HepG2 (cell line): Measurements from ENCODE around the gene SETD7. TPM values are rescaled to one million over a fixed set of nuclear protein-coding genes. Genes with fewer than 3 reads are reported as not detected.

Source experiments
- ATAC-seq: fragments of 200-7000 bp; cut with Tn5 transposase; 3 replicates; pipeline ENCODE4 v1.9.1; 2020; ENCODE audit warnings: mild to moderate bottlenecking, moderate library complexity
- BruUV-seq: library from RNA; stranded (reverse); fragments of 400-500 nt; replicated peaks from 2 replicates; lab custom pipeline; 2021; lab: Mats Ljungman, UMichigan
- CTCF ChIA-PET: fragments of 300-600 bp; formaldehyde crosslinking; extraction: SDS; loops from one replicate; lab custom pipeline; 2021; ENCODE audit warnings: low total read pairs, inconsistent platforms, low intra/inter-chr PET ratio; lab: Yijun Ruan, JAX
- POLR2A ChIA-PET: fragments of 350-600 bp; sonication (Branson Sonifier 250); formaldehyde crosslinking; loops from one replicate; lab custom pipeline; 2020; ENCODE audit warnings: antibody characterized with exemption, inconsistent platforms; lab: Yijun Ruan, JAX
- DNase-seq: peaks from one replicate; pipeline ENCODE4 v3.0.0-alpha.2; 2015; ENCODE audit warnings: low spot score
- FAIRE-seq: peaks from 3 replicates; lab custom pipeline; 2011; peaks lifted over from hg19 to GRCh38; lab: Jason Lieb, UNC
- H2AFZ ChIP-seq: one replicate; pipeline ENCODE4 v1.6.1; 2011; ENCODE audit warnings: low read length, inconsistent platforms
- H3K27ac ChIP-seq: fragments of 300-600 bp; 3 replicates; pipeline ENCODE4 v1.8.0; 2011; ENCODE audit warnings: mixed run types, mild to moderate bottlenecking, mixed read lengths, low read length, inconsistent platforms; ENCODE audit not compliant: insufficient read depth; ENCODE audit errors: extremely low read length
- H3K27me3 ChIP-seq, 2 experiments: fragments of 200-600 bp in 1 of 2; 2 replicates in 1 of 2; 3 replicates in 1 of 2; pipeline versions ENCODE4 v1.6.0 to v1.8.0; 2011; ENCODE audit warnings: low read length in 2 of 2, mild to moderate bottlenecking in 2 of 2, moderate library complexity in 2 of 2, inconsistent platforms in 1 of 2; ENCODE audit not compliant: insufficient read depth in 2 of 2, control insufficient read depth in 1 of 2
- H3K36me3 ChIP-seq, 2 experiments: fragments of 200-600 bp in 1 of 2; replicated peaks in 1 of 2; 2 replicates in 1 of 2; 3 replicates in 1 of 2; pipeline versions ENCODE4 v1.5.1 to v1.8.0; 2011; ENCODE audit warnings: low read length in 2 of 2, inconsistent platforms in 1 of 2; ENCODE audit not compliant: insufficient read depth in 2 of 2, control insufficient read depth in 1 of 2
- H3K4me1 ChIP-seq: 2 replicates; pipeline ENCODE4 v1.5.1; 2012; ENCODE audit warnings: low read length, inconsistent platforms; ENCODE audit not compliant: insufficient read depth
- H3K4me2 ChIP-seq: 2 replicates; pipeline ENCODE4 v1.6.0; 2011; ENCODE audit warnings: low read depth, low read length, inconsistent platforms
- H3K4me3 ChIP-seq, 3 experiments: fragments of 200-600 bp in 1 of 3; sonication (generic), shearing (Covaris generic) in 1 of 3; replicated peaks in 1 of 3; 2 replicates each; pipeline ENCODE4 v1.5.1; 2011 to 2016; ENCODE audit warnings: low read length in 3 of 3, inconsistent platforms in 2 of 3, low read depth in 2 of 3, mild to moderate bottlenecking in 2 of 3, control low read depth in 1 of 3, mixed read lengths in 1 of 3; ENCODE audit not compliant: insufficient read depth in 1 of 3
- H3K79me2 ChIP-seq: one replicate; pipeline ENCODE4 v1.6.1; 2011; ENCODE audit warnings: low read length, inconsistent platforms; ENCODE audit not compliant: insufficient read depth
- H3K9ac ChIP-seq: 2 replicates; pipeline ENCODE4 v1.6.0; 2011; ENCODE audit warnings: mild to moderate bottlenecking, low read depth, low read length, inconsistent platforms; ENCODE audit not compliant: insufficient read depth
- H3K9me3 ChIP-seq: 2 replicates; pipeline ENCODE4 v1.5.1; 2012; ENCODE audit warnings: mild to moderate bottlenecking, low read length
- H4K20me1 ChIP-seq: 2 replicates; pipeline ENCODE4 v1.6.0; 2011; ENCODE audit warnings: inconsistent platforms, mild to moderate bottlenecking, low read length, moderate library complexity; ENCODE audit not compliant: insufficient read depth
- ATF7 ChIP-seq, 2 experiments: fragments of 450-650 bp in 1 of 2; sonication (generic) in 1 of 2; formaldehyde crosslinking in 1 of 2; IDR thresholded peaks; 2 replicates each; pipeline versions ENCODE4 v1.4.0 to v1.6.1; 2016 to 2020; ENCODE audit warnings: antibody characterized with exemption in 1 of 2, mild to moderate bottlenecking in 1 of 2, missing genetic modification reagents in 1 of 2
- BRD4 ChIP-seq: sonication (generic); formaldehyde crosslinking; IDR thresholded peaks from 2 replicates; pipeline ENCODE4 v1.4.0; 2020; ENCODE audit warnings: missing genetic modification reagents
- CREB1 ChIP-seq, 2 experiments: fragments of 450-650 bp in 1 of 2; IDR thresholded peaks; 2 replicates each; pipeline ENCODE4 v1.6.1; 2016 to 2017; ENCODE audit warnings: control low read depth in 1 of 2, mild to moderate bottlenecking in 1 of 2, missing compliant biosample characterization in 1 of 2, missing genetic modification characterization in 1 of 2
- SUZ12 ChIP-seq: fragments of 150-350 bp; IDR thresholded peaks from 2 replicates; pipeline ENCODE4 v1.6.1; 2014; ENCODE audit warnings: low read depth, low read length
- ZC3H13 ChIP-seq: sonication (generic); formaldehyde crosslinking; IDR thresholded peaks from 2 replicates; pipeline ENCODE4 v1.8.1; 2023; ENCODE audit warnings: mild to moderate bottlenecking, missing genetic modification reagents, moderate library complexity
- WGBS: methylation state at CpG from one replicate; pipeline ENCODE4 v1.1.6; 2017; ENCODE audit warnings: low lambda C conversion rate; 5-methylcytosine and 5-hydroxymethylcytosine counted together
- in situ Hi-C: cut with HindIII; loops from 2 replicates; pipeline ENCODE4 v1.10.0; 2017; ENCODE audit warnings: low pct_unique_long_range_greater_than_20kb; ENCODE audit not compliant: extremely low pct_ligation_motif_present
- intact Hi-C: fragments of 100-400 bp; cut with micrococcal nuclease; formaldehyde crosslinking; loops from one replicate; pipeline ENCODE4 v1.10.0; 2022; ENCODE audit not compliant: unreplicated experiment
- polyA plus RNA-seq, 8 experiments: library from polyadenylated mRNA; depleted of rRNA in 3 of 8; stranded (reverse) in 7 of 8; unstranded in 1 of 8; fragments of >200 nt; fragmentation: Illumina TruSeq in 4 of 8; extraction: Trizol in 4 of 8; gene quantifications; 2 replicates each; pipeline versions ENCODE4 v1.2.1 to v1.2.3, GENCODE V29; 2011 to 2016; ENCODE audit warnings: low read depth in 4 of 8, missing spikeins in 1 of 8, mixed read lengths in 1 of 8; ENCODE audit not compliant: insufficient read depth in 1 of 8
- total RNA-seq, 5 experiments: library from RNA; depleted of rRNA; stranded (reverse); fragments of >200 nt; fragmentation: Illumina TruSeq; extraction: Trizol; gene quantifications; 2 replicates each; pipeline ENCODE4 v1.2.3, GENCODE V29; 2016; ENCODE audit warnings: low read depth in 1 of 5
- TF ChIP-seq, protein P1 (sequence below): sonication (generic); formaldehyde crosslinking; IDR thresholded peaks from 2 replicates; pipeline ENCODE4 v1.5.1; 2020; ENCODE audit warnings: mild to moderate bottlenecking, missing genetic modification reagents, moderate library complexity

Gene SETD7
- total and polyA plus RNA-seq, 2 of the 13 experiments (the other 11 are each of a cell fraction or from before 2014, with no cell fraction given) = 0.08 to 0.22 TPM

DNA sequence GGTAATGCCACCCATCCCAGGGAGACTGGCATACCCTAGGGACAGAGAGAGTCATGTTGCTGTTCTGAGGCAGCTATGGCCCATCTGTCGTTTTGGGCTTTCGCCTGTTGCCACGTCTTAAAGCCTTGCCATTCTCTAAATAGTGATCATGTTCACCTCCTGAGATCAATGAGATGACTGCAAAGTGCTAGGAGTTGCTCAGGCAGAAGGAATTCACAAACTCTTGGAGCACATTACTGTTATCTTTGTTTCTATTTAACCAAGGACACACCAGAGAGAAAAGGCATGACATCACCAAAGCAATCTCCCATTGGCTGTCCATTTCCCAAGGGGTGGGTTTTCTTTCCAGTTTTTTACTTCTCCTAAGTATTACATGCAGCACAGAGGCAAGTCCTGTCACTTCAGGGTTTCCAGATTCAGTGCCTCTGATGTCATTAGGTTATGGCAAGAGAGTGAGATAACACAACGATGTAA is 37.1 kb upstream of the SETD7 start:
- Histone ChIP-seq H3K79me2 (no peaks in the 10 kb centered on the region), H3K4me2 (no peak overlapping the region), H4K20me1 (no peaks in the 10 kb centered on the region), H3K4me3 (no peak overlapping the region), H3K27ac (no peak overlapping the region), H3K36me3 (no peaks in the 10 kb centered on the region), H3K4me1 (no peaks in the 10 kb centered on the region), H3K9me3 (no peaks in the 10 kb centered on the region), H3K27me3 (peaks cover 1 to 11% of the 10 kb centered on the region in 2 experiments; a peak in 2 of 5 replicates), H3K9ac (no peak overlapping the region), H2AFZ (no peak overlapping the region)
- TF ChIP-seq SUZ12 = no peak
- no peak for TF ChIP-seq BRD4 (CRISPR knock-in tag)
- TF ChIP-seq ATF7 (IDR thresholded peaks at IDR 0.05) = peak; percentile 46; the same call in 1 of the 2 replicates
- TF ChIP-seq ATF7 (CRISPR knock-in tag; IDR thresholded peaks at IDR 0.05) = no peak
- TF ChIP-seq, protein P1, sequence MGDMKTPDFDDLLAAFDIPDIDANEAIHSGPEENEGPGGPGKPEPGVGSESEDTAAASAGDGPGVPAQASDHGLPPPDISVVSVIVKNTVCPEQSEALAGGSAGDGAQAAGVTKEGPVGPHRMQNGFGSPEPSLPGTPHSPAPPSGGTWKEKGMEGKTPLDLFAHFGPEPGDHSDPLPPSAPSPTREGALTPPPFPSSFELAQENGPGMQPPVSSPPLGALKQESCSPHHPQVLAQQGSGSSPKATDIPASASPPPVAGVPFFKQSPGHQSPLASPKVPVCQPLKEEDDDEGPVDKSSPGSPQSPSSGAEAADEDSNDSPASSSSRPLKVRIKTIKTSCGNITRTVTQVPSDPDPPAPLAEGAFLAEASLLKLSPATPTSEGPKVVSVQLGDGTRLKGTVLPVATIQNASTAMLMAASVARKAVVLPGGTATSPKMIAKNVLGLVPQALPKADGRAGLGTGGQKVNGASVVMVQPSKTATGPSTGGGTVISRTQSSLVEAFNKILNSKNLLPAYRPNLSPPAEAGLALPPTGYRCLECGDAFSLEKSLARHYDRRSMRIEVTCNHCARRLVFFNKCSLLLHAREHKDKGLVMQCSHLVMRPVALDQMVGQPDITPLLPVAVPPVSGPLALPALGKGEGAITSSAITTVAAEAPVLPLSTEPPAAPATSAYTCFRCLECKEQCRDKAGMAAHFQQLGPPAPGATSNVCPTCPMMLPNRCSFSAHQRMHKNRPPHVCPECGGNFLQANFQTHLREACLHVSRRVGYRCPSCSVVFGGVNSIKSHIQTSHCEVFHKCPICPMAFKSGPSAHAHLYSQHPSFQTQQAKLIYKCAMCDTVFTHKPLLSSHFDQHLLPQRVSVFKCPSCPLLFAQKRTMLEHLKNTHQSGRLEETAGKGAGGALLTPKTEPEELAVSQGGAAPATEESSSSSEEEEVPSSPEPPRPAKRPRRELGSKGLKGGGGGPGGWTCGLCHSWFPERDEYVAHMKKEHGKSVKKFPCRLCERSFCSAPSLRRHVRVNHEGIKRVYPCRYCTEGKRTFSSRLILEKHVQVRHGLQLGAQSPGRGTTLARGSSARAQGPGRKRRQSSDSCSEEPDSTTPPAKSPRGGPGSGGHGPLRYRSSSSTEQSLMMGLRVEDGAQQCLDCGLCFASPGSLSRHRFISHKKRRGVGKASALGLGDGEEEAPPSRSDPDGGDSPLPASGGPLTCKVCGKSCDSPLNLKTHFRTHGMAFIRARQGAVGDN (CRISPR knock-in tag) = no peak
- no peak for TF ChIP-seq ZC3H13
- TF ChIP-seq CREB1 (IDR thresholded peaks at IDR 0.05) = peak; percentile 28; the same call in 1 of the 2 replicates
- no peak for TF ChIP-seq CREB1 (CRISPR knock-in tag; IDR thresholded peaks at IDR 0.05)
- in situ Hi-C loops (no loop called here), intact Hi-C loops (no loop called here)
- CTCF ChIA-PET = no interaction called here
- peak; percentile 45 for DNase-seq
- WGBS = 6% methylated on average over 1 of the region's 4 CpGs
- no TSS peak for BruUV-seq
- ATAC-seq = no peak; the same call in 2 of the 3 replicates
- POLR2A ChIA-PET = no interaction called here
- no peak for FAIRE-seq
